Transverse colon (tissue), 4 donors: ENCODE measurements around the gene FOXP1. TPM values are rescaled to one million over a fixed set of nuclear protein-coding genes. Genes with fewer than 3 reads are reported as not detected.
A peak's percentile ranks its signal among the peaks of the same experiment; 100 is the strongest.

ENCODE experiments used
- DNase-seq: peaks from one replicate; pipeline ENCODE4 v3.0.0-alpha.2; 2019
- H3K27ac ChIP-seq, 4 donors: fragments of 200-600 bp; sonication (generic); 2 replicates each; pipeline ENCODE4 v1.5.1; 2016 to 2018; ENCODE audit warnings: inconsistent platforms in 4 of 4
- H3K27me3 ChIP-seq: fragments of 200-600 bp; sonication (generic); 2 replicates; pipeline ENCODE4 v1.5.1; 2017; ENCODE audit warnings: inconsistent platforms
- H3K36me3 ChIP-seq, 4 donors: fragments of 200-600 bp; sonication (generic); 2 replicates each; pipeline ENCODE4 v1.5.1; 2017 to 2019; ENCODE audit warnings: inconsistent platforms in 4 of 4
- H3K4me1 ChIP-seq, 4 donors: fragments of 200-600 bp; sonication (generic); 2 replicates each; pipeline ENCODE4 v1.5.1; 2017 to 2020; ENCODE audit warnings: inconsistent platforms in 4 of 4
- H3K4me3 ChIP-seq, 4 donors: fragments of 200-600 bp; sonication (generic); 1 replicate in 1 of 4; 2 replicates in 3 of 4; pipeline versions ENCODE4 v1.5.1 to v1.6.1; 2017 to 2019; ENCODE audit warnings: inconsistent platforms in 4 of 4
- H3K9me3 ChIP-seq, 2 donors: fragments of 200-600 bp; sonication (generic); 2 replicates each; pipeline ENCODE4 v1.5.1; 2017 to 2019; ENCODE audit warnings: inconsistent platforms in 2 of 2
- CTCF ChIP-seq, 5 experiments: fragments of 200-600 bp in 3 of 5; fragments of 450-650 bp in 2 of 5; sonication (generic) in 3 of 5; IDR thresholded peaks; 1 replicate in 2 of 5; 2 replicates in 3 of 5; pipeline ENCODE4 v1.5.1; 2016 to 2017; ENCODE audit warnings: antibody characterized with exemption in 5 of 5, inconsistent platforms in 3 of 5, mild to moderate bottlenecking in 2 of 5, moderate library complexity in 1 of 5
- EP300 ChIP-seq: sonication (generic); formaldehyde crosslinking; IDR thresholded peaks from one replicate; pipeline ENCODE4 v1.6.1; 2017; ENCODE audit warnings: antibody characterized with exemption, low read depth
- POLR2A ChIP-seq: fragments of 450-650 bp; IDR thresholded peaks from one replicate; pipeline ENCODE4 v1.6.1; 2016; ENCODE audit warnings: antibody characterized with exemption, mild to moderate bottlenecking, moderate library complexity
- POLR2AphosphoS5 ChIP-seq, 3 donors: sonication (generic); formaldehyde crosslinking; IDR thresholded peaks; one replicate each; pipeline ENCODE4 v1.6.1; 2016; ENCODE audit warnings: antibody characterized with exemption in 3 of 3
- WGBS, 2 donors: methylation state at CpG; one replicate each; pipeline ENCODE4 v1.1.5; 2018; ENCODE audit warnings: low coverage in 1 of 2; 5-methylcytosine and 5-hydroxymethylcytosine counted together
- in situ Hi-C, 4 donors: fragments of 200-750 bp; cut with MboI; loops; one replicate each; pipeline versions ENCODE4 v1.15.0 to v1.15.1; 2017; ENCODE audit warnings: low sequenced_read_pairs in 3 of 4, low pct_ligation_motif_present in 1 of 4, low pct_unique_long_range_greater_than_20kb in 1 of 4
- intact Hi-C: fragments of 100-400 bp; cut with DNase I; formaldehyde crosslinking; loops from one replicate; pipeline ENCODE4 v1.15.1; 2023; ENCODE audit warnings: low total_unique reads
- total RNA-seq, 4 donors: library from RNA; depleted of rRNA; stranded (reverse); fragments of >200 nt; gene quantifications; one replicate each; pipeline ENCODE4 v1.1.0, GENCODE V29; 2016

Gene FOXP1
- total RNA-seq, 4 donors from 2014 or later: 102 to 260 (median 150) TPM

DNA sequence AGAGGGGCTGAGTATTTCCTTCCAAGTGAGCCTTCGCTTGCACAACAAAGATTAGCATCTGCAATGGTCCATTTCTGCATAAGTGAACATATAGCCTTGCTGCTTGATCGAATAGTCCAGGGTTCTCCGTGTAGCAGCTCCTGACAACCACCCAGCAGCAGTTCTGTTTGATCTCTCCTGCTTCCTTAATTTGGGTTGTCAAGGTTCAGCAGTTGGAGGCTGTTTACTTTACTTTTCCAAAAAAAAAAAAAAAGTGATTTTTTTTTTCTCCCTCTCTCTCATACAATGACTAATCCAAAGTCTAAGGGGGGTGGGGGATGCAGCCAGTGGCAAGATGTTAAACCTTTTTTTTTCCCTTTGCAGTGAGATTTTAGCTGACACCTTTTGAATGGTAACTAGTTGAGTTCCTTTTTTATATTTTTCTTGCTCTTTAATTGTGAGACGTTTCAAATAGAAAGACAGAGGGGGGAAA, 3.6 kb downstream of the FOXP1 start:
- 8 to 27% methylated on average over 1 to 4 of the region's 4 CpGs for WGBS, 2 donors
- Histone ChIP-seq H3K27ac (peak overlapping the region; percentile 97 to 100 (median 98)), H3K4me3 (peak overlapping the region in 3 of 4 donors; percentile 66 to 87 (median 66)), H3K9me3 (no peaks in the 10 kb centered on the region), H3K4me1 (peaks cover 17 to 57% (median 32%) of the 10 kb centered on the region in 4 donors), H3K27me3 (no peaks in the 10 kb centered on the region), H3K36me3 (no peaks in the 10 kb centered on the region)
- peak; percentile 36 for DNase-seq
- in situ Hi-C loops: loop anchor here in 3 of 4 donors (10.0 to 25.0 kb wide), 7 partner anchors 268 to 868 kb away; no protein-coding TSS in a partner anchor
- intact Hi-C loops: loop anchor here (5.0 to 10.0 kb wide), 4 partner anchors 268 to 1035 kb away; no protein-coding TSS in a partner anchor
- TF ChIP-seq POLR2AphosphoS5 (IDR thresholded peaks at IDR 0.05): peak in 1 of 3 donors; percentile 43
- no peak for TF ChIP-seq POLR2A

DNA sequence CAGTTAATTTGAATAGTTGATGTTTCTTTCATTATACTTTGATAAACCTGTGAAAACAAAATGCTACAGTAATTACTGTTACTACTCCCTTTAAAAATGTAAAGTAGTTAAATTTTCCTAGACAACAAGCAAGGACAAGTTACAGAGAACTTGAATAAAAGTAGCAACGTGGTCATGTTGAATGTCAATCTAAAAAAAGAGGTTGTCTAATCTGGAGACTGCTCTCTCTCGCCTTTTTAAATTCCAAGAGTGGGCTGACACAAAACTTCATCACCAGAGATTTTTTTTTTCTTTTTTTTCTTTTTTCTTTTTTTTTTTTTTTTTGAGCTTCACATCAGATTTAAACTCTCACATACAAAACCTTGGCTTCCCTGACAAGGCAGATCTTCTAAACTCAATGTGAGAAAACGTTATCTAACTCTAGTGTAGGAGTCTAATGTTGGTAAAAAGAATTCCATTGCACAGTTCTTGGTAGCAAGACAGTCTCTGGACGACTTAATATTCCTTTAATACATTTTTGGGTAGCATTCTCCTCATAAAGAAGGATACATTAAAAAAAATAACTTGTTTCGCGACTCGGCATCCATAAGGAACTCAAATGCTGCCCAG, 4.1 kb downstream of the FOXP1 start:
- peaks cover 17 to 53% (median 32%) of the 10 kb centered on the region in 4 donors for H3K4me1 ChIP-seq
- TF ChIP-seq EP300 (no peak), POLR2AphosphoS5 (IDR thresholded peaks at IDR 0.05) (no peak), CTCF (IDR thresholded peaks at IDR 0.05) (no peak), POLR2A (no peak)
- peak overlapping the region; percentile 97 to 100 (median 98) for H3K27ac ChIP-seq
- in situ Hi-C loops: loop anchor here in 3 of 4 donors (10.0 to 25.0 kb wide), 6 partner anchors 267 to 867 kb away; no protein-coding TSS in a partner anchor
- no peak for DNase-seq
- H3K9me3 ChIP-seq: no peaks in the 10 kb centered on the region
- no peaks in the 10 kb centered on the region for H3K36me3 ChIP-seq
- no peaks in the 10 kb centered on the region for H3K27me3 ChIP-seq
- H3K4me3 ChIP-seq: peak overlapping the region in 3 of 4 donors; percentile 66 to 87 (median 66)
- intact Hi-C loops: no loop called here
- WGBS, 2 donors: 32 to 40% methylated on average over 7 of the region's 7 CpGs

DNA sequence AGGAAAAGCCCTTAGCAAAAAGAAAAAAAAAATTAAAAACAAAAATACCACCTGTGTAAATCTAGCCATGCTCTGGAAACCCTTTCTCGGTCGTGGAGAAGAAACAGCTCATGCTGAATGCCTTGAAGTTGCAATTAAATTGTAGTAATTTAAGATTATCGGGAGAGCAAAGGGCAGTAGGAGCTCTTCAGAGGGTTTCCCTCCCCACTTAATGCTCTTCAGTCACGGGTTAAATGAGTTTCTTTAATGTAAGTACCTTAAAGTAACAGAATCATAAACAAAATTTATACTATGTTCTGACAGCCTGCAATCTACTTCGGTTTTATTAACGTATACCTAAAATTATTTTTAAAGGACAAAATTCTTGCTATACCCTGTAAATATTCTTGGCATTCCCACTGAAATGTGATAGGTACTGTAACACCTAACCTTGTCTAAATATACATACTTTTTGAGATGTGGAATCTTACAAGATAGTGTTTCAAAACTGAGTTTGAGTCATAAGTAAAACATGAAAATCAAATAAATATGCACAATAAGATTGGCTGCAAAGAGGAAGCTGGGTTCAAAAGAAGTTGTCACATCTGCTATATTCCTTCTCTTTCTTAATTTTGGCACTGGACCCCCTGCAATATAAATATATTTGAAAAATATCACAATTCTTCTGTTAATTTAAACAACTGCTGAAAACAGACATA, 5.3 kb downstream of the FOXP1 start:
- WGBS, 2 donors: 34 to 39% methylated on average over 6 of the region's 6 CpGs
- in situ Hi-C loops: loop anchor here in 3 of 4 donors (10.0 to 25.0 kb wide), 6 partner anchors 266 to 866 kb away; no protein-coding TSS in a partner anchor
- Histone ChIP-seq H3K36me3 (no peaks in the 10 kb centered on the region), H3K9me3 (no peaks in the 10 kb centered on the region), H3K27ac (peak overlapping the region; percentile 97 to 100 (median 98)), H3K27me3 (no peaks in the 10 kb centered on the region), H3K4me1 (peaks cover 17 to 53% (median 32%) of the 10 kb centered on the region in 4 donors), H3K4me3 (peak overlapping the region in 2 of 4 donors; percentile 9 to 87)
- no peak for TF ChIP-seq CTCF (IDR thresholded peaks at IDR 0.05)
- DNase-seq: no peak
- intact Hi-C loops: no loop called here

- no peaks in the 10 kb centered on the region for H3K36me3 ChIP-seq
- peak overlapping the region in 1 of 4 donors; percentile 15 for H3K4me3 ChIP-seq
- in situ Hi-C loops: loop anchor here in 3 of 4 donors (10.0 to 25.0 kb wide), 6 partner anchors 265 to 865 kb away; no protein-coding TSS in a partner anchor
- H3K4me1 ChIP-seq: peaks cover 17 to 53% (median 31%) of the 10 kb centered on the region in 4 donors
- 34 to 41% methylated on average over 5 of the region's 5 CpGs for WGBS, 2 donors
- no peaks in the 10 kb centered on the region for H3K9me3 ChIP-seq
- peak overlapping the region; percentile 97 to 100 (median 98) for H3K27ac ChIP-seq
- TF ChIP-seq CTCF (IDR thresholded peaks at IDR 0.05) (no peak), POLR2AphosphoS5 (IDR thresholded peaks at IDR 0.05) (no peak), POLR2A (no peak), EP300 (no peak)
- intact Hi-C loops: no loop called here
- no peak for DNase-seq
- H3K27me3 ChIP-seq: no peaks in the 10 kb centered on the region
These were observed 6.5 kb downstream of the FOXP1 start for GRCh38 chr3:71577011-71577410.
